Vagina (tissue), 2 donors: ENCODE data around the gene MASP1. TPM values are rescaled to one million over a fixed set of nuclear protein-coding genes. Genes with fewer than 3 reads are reported as not detected.
A peak's percentile ranks its signal among the peaks of the same experiment; 100 is the strongest.

Experiments
- DNase-seq, 2 donors: peaks; one replicate each; pipeline ENCODE4 v3.0.0-alpha.2; 2017; ENCODE audit errors: extremely low spot score in 2 of 2
- H3K27ac ChIP-seq: fragments of 200-600 bp; sonication (generic); one replicate; pipeline ENCODE4 v1.5.1; 2019
- H3K27me3 ChIP-seq: fragments of 200-600 bp; sonication (generic); one replicate; pipeline ENCODE4 v1.5.1; 2019
- H3K36me3 ChIP-seq, 2 donors: fragments of 200-600 bp; sonication (generic); one replicate each; pipeline ENCODE4 v1.5.1; 2017 to 2019
- H3K4me1 ChIP-seq: fragments of 200-600 bp; sonication (generic); one replicate; pipeline ENCODE4 v1.5.1; 2019
- H3K4me3 ChIP-seq, 2 donors: fragments of 200-600 bp; sonication (generic); 1 replicate in 1 of 2; 2 replicates in 1 of 2; pipeline ENCODE4 v1.5.1; 2016 to 2019
- H3K9me3 ChIP-seq: fragments of 200-600 bp; sonication (generic); one replicate; pipeline ENCODE4 v1.5.1; 2019
- CTCF ChIP-seq, 3 experiments: fragments of 450-650 bp in 2 of 3; fragments of 200-600 bp in 1 of 3; sonication (generic) in 1 of 3; IDR thresholded peaks; one replicate each; pipeline ENCODE4 v1.5.1; 2017 to 2019; ENCODE audit warnings: antibody characterized with exemption in 3 of 3, mild to moderate bottlenecking in 2 of 3, moderate library complexity in 2 of 3
- POLR2A ChIP-seq, 2 donors: fragments of 450-650 bp; IDR thresholded peaks; one replicate each; pipeline ENCODE4 v1.6.1; 2017; ENCODE audit warnings: antibody characterized with exemption in 2 of 2, mild to moderate bottlenecking in 2 of 2, moderate library complexity in 2 of 2
- POLR2AphosphoS5 ChIP-seq, 2 donors: sonication (generic); formaldehyde crosslinking; IDR thresholded peaks; one replicate each; pipeline ENCODE4 v1.9.0; 2017; ENCODE audit warnings: antibody characterized with exemption in 2 of 2, mild to moderate bottlenecking in 2 of 2, low read depth in 1 of 2; ENCODE audit not compliant: insufficient read depth in 1 of 2
- intact Hi-C: fragments of 100-400 bp; cut with DNase I; formaldehyde crosslinking; loops from one replicate; pipeline ENCODE4 v1.15.1; 2023
- total RNA-seq: library from RNA; depleted of rRNA; stranded (reverse); fragments of >200 nt; gene quantifications from one replicate; pipeline ENCODE4 v1.2.3, GENCODE V29; 2016

Gene MASP1
- total RNA-seq, 1 donor from 2014 or later, result 172 TPM

- no peaks in the 10 kb centered on the region for H3K9me3 ChIP-seq
- H3K4me3 ChIP-seq, result peak overlapping the region; percentile 51 to 57
- no peak for DNase-seq
- intact Hi-C loops, result no loop called here
- H3K4me1 ChIP-seq, result no peaks in the 10 kb centered on the region
- H3K27ac ChIP-seq, result peak overlapping the region; percentile 89
- no peaks in the 10 kb centered on the region for H3K27me3 ChIP-seq
- H3K36me3 ChIP-seq, result peaks cover 0 to 9% of the 10 kb centered on the region in 2 donors
- TF ChIP-seq CTCF (IDR thresholded peaks at IDR 0.05) (no peak), POLR2A (IDR thresholded peaks at IDR 0.05) (no peak), POLR2AphosphoS5 (IDR thresholded peaks at IDR 0.05; ENCODE audit: insufficient read depth in 1 of 2, low read depth in 1 of 2) (peak in 1 of 2 donors; percentile 29)
Measured at GRCh38 chr3:187288131-187288854, 3.2 kb downstream of the MASP1 start.

GRCh38 chr3:187287256-187287655 is 4.3 kb downstream of the MASP1 start:
- H3K9me3 ChIP-seq, result no peaks in the 10 kb centered on the region
- peaks cover 6% of the 10 kb centered on the region for H3K4me1 ChIP-seq
- intact Hi-C loops, result no loop called here
- TF ChIP-seq POLR2AphosphoS5 (IDR thresholded peaks at IDR 0.05; ENCODE audit: insufficient read depth in 1 of 2, low read depth in 1 of 2), result no peak
- no peak for TF ChIP-seq CTCF (IDR thresholded peaks at IDR 0.05)
- TF ChIP-seq POLR2A (IDR thresholded peaks at IDR 0.05), result no peak
- DNase-seq, result no peak
- peaks cover 0 to 9% of the 10 kb centered on the region in 2 donors for H3K36me3 ChIP-seq
- H3K4me3 ChIP-seq, result peak overlapping the region in 1 of 2 donors; percentile 57
- H3K27me3 ChIP-seq, result no peaks in the 10 kb centered on the region
- H3K27ac ChIP-seq, result peak overlapping the region; percentile 89

- intact Hi-C loops, result no loop called here
- Histone ChIP-seq H3K27me3 (no peaks in the 10 kb centered on the region), H3K9me3 (no peaks in the 10 kb centered on the region), H3K4me3 (peak overlapping the region in 1 of 2 donors; percentile 57), H3K36me3 (peaks cover 0 to 9% of the 10 kb centered on the region in 2 donors), H3K4me1 (peaks cover 11% of the 10 kb centered on the region), H3K27ac (peak overlapping the region; percentile 89)
- DNase-seq, result no peak
- TF ChIP-seq POLR2AphosphoS5 (IDR thresholded peaks at IDR 0.05; ENCODE audit: insufficient read depth in 1 of 2, low read depth in 1 of 2) (peak in 1 of 2 donors; percentile 67), POLR2A (IDR thresholded peaks at IDR 0.05) (peak in 1 of 2 donors; percentile 66), CTCF (IDR thresholded peaks at IDR 0.05) (no peak)
Measured at GRCh38 chr3:187286467-187287059, 5.0 kb downstream of the MASP1 start.

- H3K27ac ChIP-seq, result peak overlapping the region; percentile 58
- peaks cover 0 to 16% of the 10 kb centered on the region in 2 donors for H3K36me3 ChIP-seq
- H3K27me3 ChIP-seq, result no peaks in the 10 kb centered on the region
- TF ChIP-seq CTCF (IDR thresholded peaks at IDR 0.05) (peak in 1 of 3 experiments; percentile 23), POLR2AphosphoS5 (IDR thresholded peaks at IDR 0.05; ENCODE audit: insufficient read depth in 1 of 2, low read depth in 1 of 2) (no peak), POLR2A (IDR thresholded peaks at IDR 0.05) (no peak)
- DNase-seq, result no peak
- intact Hi-C loops, result no loop called here
- H3K4me1 ChIP-seq, result peaks cover 36% of the 10 kb centered on the region
- H3K4me3 ChIP-seq, result no peak overlapping the region
- H3K9me3 ChIP-seq, result no peaks in the 10 kb centered on the region
Measured at GRCh38 chr3:187281191-187281714, 10.3 kb downstream of the MASP1 start.
